ENCODE measurements around the gene RAD51B.

RAD51B gene

DNA sequence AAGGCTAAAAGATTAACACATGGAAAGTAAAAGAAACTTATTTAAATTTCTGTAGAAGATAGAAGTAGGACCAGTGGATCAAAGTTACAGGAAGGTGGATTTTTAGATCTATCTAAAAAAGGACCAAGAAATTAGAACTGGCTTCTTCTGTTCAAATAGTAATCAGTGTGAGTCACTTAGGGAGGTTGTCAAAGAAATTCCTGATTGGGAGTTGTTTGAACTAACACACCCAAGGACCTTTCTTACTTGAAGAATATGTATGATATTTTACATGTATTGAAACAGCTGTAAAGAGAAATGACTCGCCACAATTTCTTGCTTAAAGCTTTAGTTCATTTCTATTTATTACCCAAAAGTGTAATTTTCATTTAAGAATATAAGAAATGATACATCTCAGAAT lies 256.9 kb downstream of the RAD51B start:
- POLR2A ChIA-PET (ENCODE audit: low non-redundant PET), result no interaction called here
- CTCF ChIA-PET, result interaction anchor here (0.7 kb wide), 1 partner anchor 584 kb away, joined by 3 read pairs; no protein-coding TSS in a partner anchor
- TF ChIP-seq, protein P1, sequence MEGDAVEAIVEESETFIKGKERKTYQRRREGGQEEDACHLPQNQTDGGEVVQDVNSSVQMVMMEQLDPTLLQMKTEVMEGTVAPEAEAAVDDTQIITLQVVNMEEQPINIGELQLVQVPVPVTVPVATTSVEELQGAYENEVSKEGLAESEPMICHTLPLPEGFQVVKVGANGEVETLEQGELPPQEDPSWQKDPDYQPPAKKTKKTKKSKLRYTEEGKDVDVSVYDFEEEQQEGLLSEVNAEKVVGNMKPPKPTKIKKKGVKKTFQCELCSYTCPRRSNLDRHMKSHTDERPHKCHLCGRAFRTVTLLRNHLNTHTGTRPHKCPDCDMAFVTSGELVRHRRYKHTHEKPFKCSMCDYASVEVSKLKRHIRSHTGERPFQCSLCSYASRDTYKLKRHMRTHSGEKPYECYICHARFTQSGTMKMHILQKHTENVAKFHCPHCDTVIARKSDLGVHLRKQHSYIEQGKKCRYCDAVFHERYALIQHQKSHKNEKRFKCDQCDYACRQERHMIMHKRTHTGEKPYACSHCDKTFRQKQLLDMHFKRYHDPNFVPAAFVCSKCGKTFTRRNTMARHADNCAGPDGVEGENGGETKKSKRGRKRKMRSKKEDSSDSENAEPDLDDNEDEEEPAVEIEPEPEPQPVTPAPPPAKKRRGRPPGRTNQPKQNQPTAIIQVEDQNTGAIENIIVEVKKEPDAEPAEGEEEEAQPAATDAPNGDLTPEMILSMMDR (conservative IDR thresholded peaks at IDR 0.05; ENCODE audit: low read depth), result no peak
- DNase-seq (ENCODE audit: low spot score), result peak; percentile 46
- H3K27ac ChIP-seq, result no peak overlapping the region

DNA sequence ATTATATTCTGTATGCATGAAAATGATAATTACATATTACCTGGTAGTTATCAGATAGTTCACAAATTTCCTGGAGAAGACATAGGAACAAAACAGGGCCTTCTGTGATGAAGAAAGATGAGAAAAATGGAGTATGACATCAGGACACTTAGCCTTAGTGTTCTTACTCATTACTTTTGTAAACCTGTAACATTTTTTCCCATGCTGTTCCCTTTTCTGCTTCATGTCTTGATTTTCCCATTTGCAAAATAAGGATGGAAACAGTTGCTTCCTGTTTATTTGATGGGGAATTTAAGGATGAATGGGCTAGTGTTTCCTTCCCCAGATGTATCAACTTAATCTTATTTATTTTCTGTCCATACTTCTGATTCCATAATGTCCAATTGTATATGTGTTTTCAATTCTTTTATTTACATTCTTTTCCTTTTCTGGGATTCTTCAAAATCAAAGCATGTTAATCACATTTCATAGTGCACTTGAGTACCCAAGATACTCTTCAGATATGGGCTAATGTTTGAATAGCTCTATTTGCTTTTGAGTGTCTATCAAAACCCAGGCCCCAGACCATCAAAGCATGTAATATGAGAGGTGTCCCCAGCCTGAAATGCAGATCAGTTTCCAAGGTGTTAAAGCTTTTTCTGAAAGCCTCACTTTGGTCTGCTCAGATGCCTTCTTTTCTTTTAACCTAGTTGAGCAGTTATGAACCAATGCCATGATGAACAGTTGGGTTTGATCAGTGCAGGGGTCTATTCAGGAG lies 260.5 kb downstream of the RAD51B start:
- POLR2A ChIA-PET (ENCODE audit: low non-redundant PET), result no interaction called here
- H3K27ac ChIP-seq, result no peak overlapping the region
- CTCF ChIA-PET, result interaction anchor here (1.1 kb wide), 1 partner anchor 136 kb away, joined by 4 read pairs; no protein-coding TSS in a partner anchor
- no peak for DNase-seq (ENCODE audit: low spot score)
- TF ChIP-seq, protein P1 (conservative IDR thresholded peaks at IDR 0.05; ENCODE audit: low read depth), result no peak

DNA sequence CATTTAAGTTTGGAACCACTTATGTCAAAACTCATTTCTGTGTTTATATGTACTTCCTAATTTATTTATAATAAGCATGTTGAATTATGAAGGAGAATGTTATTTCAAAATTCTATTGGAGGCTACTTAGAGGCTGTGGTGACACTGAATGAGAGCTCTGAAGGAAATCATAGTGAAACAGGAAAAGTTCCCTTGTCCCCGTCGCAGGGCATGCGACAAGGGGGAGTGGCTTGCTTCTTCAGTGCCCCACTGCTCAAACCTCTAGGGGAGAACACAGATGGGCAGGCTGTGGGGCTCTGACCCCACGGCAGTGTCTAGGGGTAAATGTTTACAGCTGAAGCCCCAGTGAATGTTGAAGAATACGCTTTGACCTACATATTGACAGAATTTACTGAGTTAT lies 261.9 kb downstream of the RAD51B start:
- DNase-seq (ENCODE audit: low spot score), result no peak
- POLR2A ChIA-PET (ENCODE audit: low non-redundant PET), result no interaction called here
- peak overlapping the region; percentile 23; the same call in 1 of the 2 replicates for H3K27ac ChIP-seq
- CTCF ChIA-PET, result no interaction called here
- TF ChIP-seq, protein P1 (conservative IDR thresholded peaks at IDR 0.05; ENCODE audit: low read depth), result no peak

DNA sequence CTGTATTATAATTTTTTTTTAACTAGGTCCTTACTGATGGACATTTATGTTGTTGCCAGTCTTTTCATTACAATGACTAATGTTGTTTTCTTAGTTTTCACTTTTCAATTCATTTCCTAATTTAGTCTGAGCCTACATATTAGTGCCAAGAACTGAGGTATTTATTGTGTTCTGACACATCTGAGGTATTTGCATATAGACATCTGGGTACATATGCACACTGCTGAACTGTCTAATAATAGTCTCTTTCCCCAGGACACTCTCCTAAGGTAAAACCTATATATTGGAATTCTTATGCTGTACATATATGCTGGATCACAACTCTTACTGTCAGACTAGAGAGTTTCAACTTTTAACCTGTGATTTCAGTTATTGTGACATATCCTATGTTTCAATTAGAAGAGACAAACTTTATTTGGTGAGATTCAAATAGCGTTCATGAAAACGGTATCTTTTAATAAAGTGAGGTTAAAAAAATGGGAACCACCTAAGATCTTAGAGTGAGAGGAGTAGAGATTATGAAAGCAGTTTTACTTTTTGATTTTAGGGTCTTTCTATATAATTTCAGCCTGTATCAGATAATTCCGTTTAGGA lies 263.2 kb downstream of the RAD51B start:
- CTCF ChIA-PET, result interaction anchor here (0.6 kb wide), 1 partner anchor 351 kb away, joined by 3 read pairs; no protein-coding TSS in a partner anchor
- TF ChIP-seq, protein P1 (conservative IDR thresholded peaks at IDR 0.05; ENCODE audit: low read depth), result no peak
- no peak overlapping the region for H3K27ac ChIP-seq
- POLR2A ChIA-PET (ENCODE audit: low non-redundant PET), result no interaction called here
- DNase-seq (ENCODE audit: low spot score), result no peak

DNA sequence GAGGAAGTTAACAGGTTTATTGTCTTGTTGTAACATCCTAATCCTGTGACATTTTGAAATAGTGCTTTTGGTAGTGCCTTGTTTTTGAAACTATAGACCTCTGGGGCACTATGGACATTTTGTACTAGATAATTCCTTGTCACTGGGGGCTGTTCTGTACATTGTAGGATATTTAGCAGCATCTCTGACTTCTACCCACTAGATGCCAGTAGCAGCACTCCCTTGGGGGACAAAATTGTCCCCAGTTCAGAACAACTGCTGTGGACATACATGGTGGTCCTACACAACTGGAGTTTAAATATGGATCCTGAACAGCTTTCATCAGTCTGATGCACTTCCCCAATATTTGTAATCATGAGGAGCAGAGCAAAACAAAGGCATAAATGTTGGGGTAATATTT lies 264.7 kb downstream of the RAD51B start:
- POLR2A ChIA-PET (ENCODE audit: low non-redundant PET), result no interaction called here
- H3K27ac ChIP-seq, result no peak overlapping the region
- DNase-seq (ENCODE audit: low spot score), result no peak
- CTCF ChIA-PET, result no interaction called here
- TF ChIP-seq, protein P1 (conservative IDR thresholded peaks at IDR 0.05; ENCODE audit: low read depth), result no peak

DNA sequence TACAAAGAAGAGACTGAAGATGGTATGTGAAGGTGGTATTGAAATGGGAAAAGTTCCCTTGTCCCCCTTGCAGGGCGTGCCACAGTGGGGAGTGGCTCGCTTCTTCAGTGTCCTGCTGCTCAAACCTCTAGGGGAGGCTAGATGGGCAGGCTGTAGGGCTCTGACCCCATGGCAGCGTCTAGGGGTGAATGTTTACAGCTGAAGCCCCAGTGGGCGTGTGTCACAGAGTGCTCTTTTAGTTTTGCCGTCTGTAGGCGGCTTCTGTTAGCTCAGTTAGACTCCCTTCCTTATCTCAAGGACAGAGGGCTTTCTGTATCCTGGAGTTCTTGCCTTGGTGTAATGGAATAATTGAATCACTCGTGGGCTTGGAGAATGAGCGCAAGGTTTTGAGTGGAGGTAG lies 266.2 kb downstream of the RAD51B start:
- no peak for DNase-seq (ENCODE audit: low spot score)
- ChIA-PET POLR2A (ENCODE audit: low non-redundant PET) (no interaction called here), CTCF (no interaction called here)
- TF ChIP-seq, protein P1 (conservative IDR thresholded peaks at IDR 0.05; ENCODE audit: low read depth), result no peak
- no peak overlapping the region for H3K27ac ChIP-seq

All from RWPE1 (cell line).